B cell (primary cell): Measurements from ENCODE around the gene CACNA1A. TPM values are rescaled to one million over a fixed set of nuclear protein-coding genes. Genes with fewer than 3 reads are reported as not detected.

Source experiments
- ATAC-seq: fragments of 200-7000 bp; cut with Tn5 transposase; one replicate; pipeline ENCODE4 v1.10.0; 2021; ENCODE audit warnings: low read depth, mild to moderate bottlenecking, moderate number of reproducible peaks, moderate library complexity
- CTCF ChIA-PET: fragments of 350-600 bp; sonication (Branson Sonifier 250); formaldehyde crosslinking; loops from one replicate; lab custom pipeline; 2021; ENCODE audit warnings: antibody characterized with exemption, inconsistent platforms; lab: Charles Lee
- POLR2A ChIA-PET: fragments of 350-600 bp; sonication (Branson Sonifier 250); formaldehyde crosslinking; loops from one replicate; lab custom pipeline; 2021; ENCODE audit warnings: antibody characterized with exemption; lab: Charles Lee
- DNase-seq: peaks from one replicate; pipeline ENCODE4 v3.0.0; 2013
- H2AFZ ChIP-seq: 2 replicates; pipeline ENCODE4 v1.6.1; 2012; ENCODE audit warnings: mild to moderate bottlenecking, low read depth, low read length; ENCODE audit not compliant: insufficient read depth, poor library complexity, severe bottlenecking
- H3K27ac ChIP-seq, 2 donors: 1 replicate in 1 of 2; 2 replicates in 1 of 2; pipeline ENCODE4 v1.5.1; 2012 to 2013; ENCODE audit warnings: low read length in 2 of 2, mild to moderate bottlenecking in 2 of 2, moderate library complexity in 1 of 2
- H3K27me3 ChIP-seq, 4 experiments: fragments of 200-600 bp in 1 of 4; sonication (generic) in 1 of 4; replicated peaks in 1 of 4; 1 replicate in 2 of 4; 2 replicates in 2 of 4; pipeline versions ENCODE4 v1.6.1 to v1.7.0; 2013 to 2016; ENCODE audit warnings: low read length in 3 of 4, mild to moderate bottlenecking in 2 of 4, mixed read lengths in 1 of 4, moderate library complexity in 1 of 4; ENCODE audit not compliant: insufficient read depth in 4 of 4, control insufficient read depth in 3 of 4; ENCODE audit errors: control extremely low read depth in 1 of 4
- H3K36me3 ChIP-seq, 2 experiments: replicated peaks in 1 of 2; 1 replicate in 1 of 2; 2 replicates in 1 of 2; pipeline versions ENCODE4 v1.6.1 to v1.7.1; 2013; ENCODE audit warnings: low read length in 1 of 2; ENCODE audit not compliant: insufficient read depth in 2 of 2, control insufficient read depth in 1 of 2; ENCODE audit errors: control extremely low read depth in 1 of 2, extremely low read depth in 1 of 2
- H3K4me1 ChIP-seq, 2 donors: fragments of 200-600 bp in 1 of 2; sonication (generic) in 1 of 2; 1 replicate in 1 of 2; 2 replicates in 1 of 2; pipeline versions ENCODE4 v1.5.1 to v1.6.1; 2013 to 2017; ENCODE audit warnings: low read length in 2 of 2; ENCODE audit not compliant: control insufficient read depth in 2 of 2, insufficient read depth in 2 of 2
- H3K4me2 ChIP-seq: replicated peaks from 2 replicates; pipeline ENCODE3; 2012; ENCODE audit warnings: mild to moderate bottlenecking, low read depth, low read length; ENCODE audit not compliant: poor library complexity, severe bottlenecking
- H3K4me3 ChIP-seq, 5 experiments: fragments of 200-600 bp in 1 of 5; sonication (generic) in 1 of 5; 1 replicate in 3 of 5; 2 replicates in 2 of 5; pipeline versions ENCODE4 v1.5.1 to v1.7.0; 2011 to 2016; ENCODE audit warnings: low read length in 4 of 5, mild to moderate bottlenecking in 4 of 5, low read depth in 2 of 5, control low read depth in 1 of 5, moderate library complexity in 1 of 5; ENCODE audit not compliant: insufficient read depth in 1 of 5; ENCODE audit errors: control extremely low read depth in 1 of 5, extremely low read depth in 1 of 5
- H3K79me2 ChIP-seq: fragments of 200-600 bp; sonication (generic); one replicate; pipeline ENCODE4 v1.6.0; 2016; ENCODE audit warnings: low read length; ENCODE audit not compliant: control insufficient read depth, insufficient read depth
- H3K9ac ChIP-seq: fragments of 200-600 bp; sonication (generic); 2 replicates; pipeline ENCODE4 v1.6.1; 2017; ENCODE audit warnings: mild to moderate bottlenecking, low read length, moderate library complexity
- H3K9me3 ChIP-seq, 3 donors: one replicate each; pipeline versions ENCODE4 v1.6.1 to v1.7.1; 2013; ENCODE audit warnings: low read length in 2 of 3; ENCODE audit not compliant: control insufficient read depth in 2 of 3, insufficient read depth in 1 of 3; ENCODE audit errors: control extremely low read depth in 1 of 3
- H4K20me1 ChIP-seq: 2 replicates; pipeline ENCODE4 v1.6.0; 2012; ENCODE audit warnings: mild to moderate bottlenecking, low read length; ENCODE audit not compliant: insufficient read depth, control insufficient read depth, poor library complexity, severe bottlenecking
- H3K27ac Mint-ChIP-seq: one replicate; pipeline ENCODE4 v1.8.0; 2021; ENCODE audit warnings: mixed read lengths
- H3K27me3 Mint-ChIP-seq: one replicate; pipeline ENCODE4 v1.8.0; 2021; ENCODE audit warnings: mixed read lengths
- H3K4me1 Mint-ChIP-seq: one replicate; pipeline ENCODE4 v1.8.0; 2021; ENCODE audit warnings: mixed read lengths
- H3K4me3 Mint-ChIP-seq: one replicate; pipeline ENCODE4 v1.8.0; 2021; ENCODE audit warnings: mixed read lengths
- H3K9me3 Mint-ChIP-seq: one replicate; pipeline ENCODE4 v1.8.0; 2022; ENCODE audit warnings: mixed read lengths; ENCODE audit not compliant: insufficient read depth
- CTCF ChIP-seq: fragments of 200-600 bp; IDR thresholded peaks from one replicate; pipeline ENCODE4 v1.8.0; 2022; ENCODE audit warnings: antibody characterized with exemption, mild to moderate bottlenecking
- EZH2 ChIP-seq: IDR thresholded peaks from 2 replicates; pipeline ENCODE4 v1.6.1; 2012; ENCODE audit warnings: borderline replicate concordance, low read depth, mild to moderate bottlenecking, moderate library complexity, low read length; ENCODE audit not compliant: insufficient read depth, poor library complexity, severe bottlenecking
- WGBS: methylation state at CpG from one replicate; pipeline ENCODE4 v1.1.5; 2013; ENCODE audit warnings: missing lambda C conversion rate; ENCODE audit not compliant: insufficient coverage; 5-methylcytosine and 5-hydroxymethylcytosine counted together
- intact Hi-C: fragments of 100-400 bp; cut with micrococcal nuclease; formaldehyde crosslinking; loops from one replicate; pipeline ENCODE4 v1.10.0; 2022
- polyA plus RNA-seq: library from polyadenylated mRNA; depleted of rRNA; stranded (reverse); fragments of >200 nt; gene quantifications from 2 replicates; pipeline ENCODE4 v1.2.3, GENCODE V29; 2012
- total RNA-seq, 2 donors: library from RNA; stranded (reverse); fragments of 120-200 nt in 1 of 2; gene quantifications; 1 replicate in 1 of 2; 2 replicates in 1 of 2; pipeline versions ENCODE4 v1.2.3 to v1.2.4, GENCODE V29; 2013 to 2022

The CACNA1A gene
- total and polyA plus RNA-seq, 2 donors (not counting 1 experiment from before 2014, with no cell fraction given), result 1.2 to 1.3 TPM

GRCh38 chr19:13309864-13310263 is 196.4 kb downstream of the CACNA1A start:
- Histone ChIP-seq H3K4me3 (no peak overlapping the region), H3K79me2 (no peaks in the 10 kb centered on the region), H3K27me3 (peaks cover 0 to 2% (median 0%) of the 10 kb centered on the region in 4 experiments), H4K20me1 (no peaks in the 10 kb centered on the region), H3K27ac (no peak overlapping the region), H2AFZ (no peak overlapping the region), H3K36me3 (no peaks in the 10 kb centered on the region), H3K4me1 (no peaks in the 10 kb centered on the region), H3K9me3 (no peaks in the 10 kb centered on the region), H3K4me2 (no peak overlapping the region), H3K9ac (no peak overlapping the region)
- ATAC-seq (no peak), DNase-seq (no peak)
- Mint-ChIP-seq H3K4me3 (no peak overlapping the region), H3K27ac (no peak overlapping the region), H3K4me1 (no peaks in the 10 kb centered on the region), H3K9me3 (no peaks in the 10 kb centered on the region), H3K27me3 (peaks cover 24% of the 10 kb centered on the region)
- POLR2A ChIA-PET, result no interaction called here
- CTCF ChIA-PET, result interaction anchor here (0.7 kb wide), 1 partner anchor 35 kb away, joined by 3 read pairs; no protein-coding TSS in a partner anchor
- 100% methylated on average over 4 of the region's 8 CpGs for WGBS
- intact Hi-C loops, result no loop called here
- TF ChIP-seq EZH2, result no peak
- no peak for TF ChIP-seq CTCF

- peaks cover 63% of the 10 kb centered on the region for H3K27me3 Mint-ChIP-seq
- Histone ChIP-seq H2AFZ (no peak overlapping the region), H3K4me3 (no peak overlapping the region), H3K4me1 (no peaks in the 10 kb centered on the region), H3K27ac (no peak overlapping the region), H3K27me3 (peaks cover 0 to 16% (median 6%) of the 10 kb centered on the region in 4 experiments), H4K20me1 (no peaks in the 10 kb centered on the region), H3K79me2 (no peaks in the 10 kb centered on the region), H3K9ac (no peak overlapping the region), H3K36me3 (no peaks in the 10 kb centered on the region), H3K4me2 (no peak overlapping the region), H3K9me3 (peaks cover 0 to 3% (median 0%) of the 10 kb centered on the region in 3 donors)
- ATAC-seq (no peak), DNase-seq (no peak)
- no peaks in the 10 kb centered on the region for H3K9me3 Mint-ChIP-seq
- no peak overlapping the region for H3K27ac Mint-ChIP-seq
- POLR2A ChIA-PET, result no interaction called here
- WGBS, result 83% methylated on average over 18 of the region's 24 CpGs
- H3K4me1 Mint-ChIP-seq, result no peaks in the 10 kb centered on the region
- TF ChIP-seq EZH2, result no peak
- TF ChIP-seq CTCF, result no peak
- no peak overlapping the region for H3K4me3 Mint-ChIP-seq
- intact Hi-C loops, result no loop called here
- CTCF ChIA-PET, result interaction anchor here (0.7 to 1.9 kb wide), 2 partner anchors 25 to 106 kb away, joined by 3 to 5 read pairs; no protein-coding TSS in a partner anchor
Measured at GRCh38 chr19:13303381-13304129, 202.7 kb downstream of the CACNA1A start.
